GM21526 (cell line): ENCODE measurements around the gene KLHL22.
"Not testable (repeated sequence)": the region's sequence is repeated elsewhere in the genome, so short reads cannot be mapped to it uniquely, and the experiment has no call there.

Experiments used
- ATAC-seq: cut with Tn5 transposase; IDR thresholded peaks from one replicate; pipeline ENCODE4 v1.9.1; 2021; ENCODE audit warnings: moderate library complexity; ENCODE audit not compliant: unreplicated experiment, low FRiP score

KLHL22 gene

GRCh38 chr22:20423008-20423905, 72.3 kb downstream of the KLHL22 start:
- no peak for ATAC-seq

- no peak for ATAC-seq
These were observed 73.2 kb downstream of the KLHL22 start for GRCh38 chr22:20422271-20423007.

- no peak for ATAC-seq
These were observed 74.1 kb downstream of the KLHL22 start for GRCh38 chr22:20421507-20421874.

GRCh38 chr22:20420157-20420842, 75.3 kb downstream of the KLHL22 start:
- ATAC-seq, result no peak

- no peak for ATAC-seq
These were observed 76.0 kb downstream of the KLHL22 start for GRCh38 chr22:20419664-20419951.

GRCh38 chr22:20418211-20418788, 77.3 kb downstream of the KLHL22 start:
- ATAC-seq, result no peak

GRCh38 chr22:20415699-20416098, 79.9 kb downstream of the KLHL22 start:
- not testable (repeated sequence) for ATAC-seq

- not testable (repeated sequence) for ATAC-seq
These were observed 80.4 kb downstream of the KLHL22 start for GRCh38 chr22:20415241-20415640.

- no peak for ATAC-seq
These were observed 81.1 kb downstream of the KLHL22 start for GRCh38 chr22:20414450-20414849.

- no peak for ATAC-seq
These were observed 81.5 kb downstream of the KLHL22 start for GRCh38 chr22:20414059-20414440.

- no peak for ATAC-seq
These were observed 82.2 kb downstream of the KLHL22 start for GRCh38 chr22:20413217-20414058.

GRCh38 chr22:20412474-20413216, 83.0 kb downstream of the KLHL22 start:
- no peak for ATAC-seq

- not testable (repeated sequence) for ATAC-seq
These were observed 86.2 kb downstream of the KLHL22 start for GRCh38 chr22:20409385-20409784.

- ATAC-seq, result no peak
These were observed 86.7 kb downstream of the KLHL22 start for GRCh38 chr22:20408891-20409290.

GRCh38 chr22:20407829-20408228, 87.8 kb downstream of the KLHL22 start:
- no peak for ATAC-seq

- ATAC-seq, result no peak
These were observed 88.7 kb downstream of the KLHL22 start for GRCh38 chr22:20406686-20407408.

GRCh38 chr22:20405931-20406685, 89.5 kb downstream of the KLHL22 start:
- ATAC-seq, result no peak

- no peak for ATAC-seq
These were observed 90.2 kb downstream of the KLHL22 start for GRCh38 chr22:20405291-20405930.
